ENCODE data around the gene CALML3. TPM values are rescaled to one million over a fixed set of nuclear protein-coding genes. Genes with fewer than 3 reads are reported as not detected.

CALML3 gene
- total and polyA plus RNA-seq, 2 of the 8 experiments (the other 6 are each of a cell fraction or from before 2014, with no cell fraction given): not detected

DNA sequence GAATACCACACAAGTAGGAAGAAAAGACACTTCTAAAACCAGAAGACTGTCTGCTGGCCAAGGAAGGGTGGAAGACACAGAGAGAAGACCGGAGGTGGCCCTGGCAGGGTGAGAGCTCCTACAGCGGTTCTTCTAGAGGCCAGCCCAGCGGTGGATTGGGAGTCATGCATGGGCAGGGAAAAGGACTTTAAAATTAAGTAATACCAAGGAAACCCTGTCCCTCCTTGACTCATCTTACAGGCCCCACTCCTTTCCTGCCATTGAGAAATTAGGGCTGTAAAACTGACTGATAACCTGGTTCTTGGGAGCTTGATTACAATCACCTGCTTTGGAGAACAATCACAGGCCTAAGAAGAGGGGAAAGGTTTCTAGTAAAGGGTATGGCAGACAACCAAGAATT, 16.1 kb downstream of the CALML3 start:
- no peak overlapping the region for H3K56ac ChIP-seq (replicated peaks; ENCODE audit: insufficient read length, low read depth, low read length)
- H4K8ac ChIP-seq (ENCODE audit: extremely low read depth, insufficient read depth, low read length): no peak overlapping the region
- H3K14ac ChIP-seq (ENCODE audit: insufficient read length): no peak overlapping the region
- H2BK20ac ChIP-seq (ENCODE audit: low read length): no peak overlapping the region
- no peak overlapping the region for H3K4ac ChIP-seq (replicated peaks; ENCODE audit: insufficient read length, low read depth, low read length)
- no peak for DNase-seq (ENCODE audit: low read depth in 1 of 2, low spot score in 2 of 2)
- no peak overlapping the region for H3K4me3 ChIP-seq (ENCODE audit: extremely low read depth in 1 of 4, insufficient read depth in 2 of 4, low read depth in 3 of 4, low read length in 4 of 4)
- H2BK120ac ChIP-seq (replicated peaks; ENCODE audit: low read depth, low read length): no peak overlapping the region
- H3K79me1 ChIP-seq (ENCODE audit: low read depth, low read length): no peaks in the 10 kb centered on the region
- peaks cover 5 to 12% of the 10 kb centered on the region in 2 experiments; a peak in 2 of 4 replicates for H3K9me3 ChIP-seq (ENCODE audit: insufficient read depth in 2 of 2, low read depth in 1 of 2, low read length in 1 of 2)
- H2AFZ ChIP-seq (ENCODE audit: low read length): no peak overlapping the region
- no peak overlapping the region for H4K5ac ChIP-seq (ENCODE audit: insufficient read length, low read depth, low read length)
- no peak overlapping the region for H2BK15ac ChIP-seq (ENCODE audit: low read length)
- ChIA-PET CTCF (ENCODE audit: partially characterized antibody) (interaction anchor here (0.6 kb wide), 1 partner anchor 98 kb away, joined by 3 read pairs; no protein-coding TSS in a partner anchor), POLR2A (ENCODE audit: partially characterized antibody) (no interaction called here)
- no peak overlapping the region for H3K9ac ChIP-seq (replicated peaks in 1 of 4; ENCODE audit: extremely low read depth in 1 of 4, low read depth in 3 of 4, low read length in 3 of 4)
- no peak overlapping the region for H3K27ac ChIP-seq (ENCODE audit: low read depth, low read length)
- WGBS, 2 experiments (ENCODE audit: extremely low coverage in 1 of 2, insufficient coverage in 1 of 2, insufficient read length in 1 of 2, insufficient replicate concordance in 2 of 2, low coverage in 1 of 2, low lambda C conversion rate in 2 of 2, missing lambda C conversion rate in 1 of 2): 100% methylated on average over 3 of the region's 3 CpGs; no CpG with 5 or more reads in 1 of the 2 experiments
- no peak overlapping the region for H4K91ac ChIP-seq (replicated peaks; ENCODE audit: insufficient read length, low read length)
- no peaks in the 10 kb centered on the region for H3K27me3 ChIP-seq (replicated peaks in 1 of 4; ENCODE audit: control insufficient read depth in 3 of 4, extremely low read depth in 1 of 4, insufficient read depth in 3 of 4, low read length in 3 of 4)
- no peaks in the 10 kb centered on the region for H4K20me1 ChIP-seq (replicated peaks in 1 of 2; ENCODE audit: control insufficient read depth in 1 of 2, insufficient read depth in 2 of 2, low read length in 2 of 2)
- no peaks in the 10 kb centered on the region for H3K36me3 ChIP-seq (ENCODE audit: control insufficient read depth in 2 of 4, insufficient read depth in 4 of 4, low read length in 3 of 4)
- H3K4me2 ChIP-seq (ENCODE audit: insufficient read depth in 1 of 2, low read depth in 2 of 2, low read length in 2 of 2): no peak overlapping the region
- H2BK5ac ChIP-seq (ENCODE audit: low read depth, low read length): no peak overlapping the region
- no peak overlapping the region for H2BK12ac ChIP-seq (ENCODE audit: low read depth, low read length)
- H2AK5ac ChIP-seq (ENCODE audit: low read depth, low read length): no peak overlapping the region
- no peaks in the 10 kb centered on the region for H3K79me2 ChIP-seq (ENCODE audit: control insufficient read depth in 1 of 2, insufficient read depth in 2 of 2, low read length in 2 of 2)
- H3K4me1 ChIP-seq (replicated peaks in 1 of 4; ENCODE audit: control insufficient read depth in 3 of 4, insufficient read depth in 4 of 4, low read length in 3 of 4): no peaks in the 10 kb centered on the region
- H3K23ac ChIP-seq (ENCODE audit: insufficient read length): no peak overlapping the region
- no peak for FAIRE-seq
- no peaks in the 10 kb centered on the region for H3K23me2 ChIP-seq (ENCODE audit: low read depth, low read length)
- H3K18ac ChIP-seq (ENCODE audit: extremely low read depth, low read length): no peak overlapping the region
- TF ChIP-seq SIX5 (IDR thresholded peaks at IDR 0.05; ENCODE audit: low read depth, low read length) (no peak), HDAC6 (IDR thresholded peaks at IDR 0.05; ENCODE audit: low read depth, low read length) (no peak), BACH1 (IDR thresholded peaks at IDR 0.05; ENCODE audit: low read length) (no peak), SUZ12 (IDR thresholded peaks at IDR 0.05; ENCODE audit: low read length) (no peak), SP4 (IDR thresholded peaks at IDR 0.05; ENCODE audit: low read length) (no peak), CHD2 (IDR thresholded peaks at IDR 0.05; ENCODE audit: low read length) (no peak), TEAD4 (IDR thresholded peaks at IDR 0.05; ENCODE audit: low read depth, low read length) (no peak), SIN3A (conservative IDR thresholded peaks at IDR 0.05 in 1 of 2, IDR thresholded peaks at IDR 0.05 in 1 of 2; ENCODE audit: low read depth in 1 of 2, low read length in 2 of 2) (no peak), SAP30 (IDR thresholded peaks at IDR 0.05; ENCODE audit: insufficient read depth, insufficient replicate concordance, low read length) (no peak), CHD1 (IDR thresholded peaks at IDR 0.05; ENCODE audit: low read depth, low read length) (no peak), RBBP5 (IDR thresholded peaks at IDR 0.05; ENCODE audit: borderline replicate concordance, low read depth, low read length) (no peak), CEBPB (IDR thresholded peaks at IDR 0.05; ENCODE audit: low read depth, low read length) (no peak)
- TF ChIP-seq, protein P1, sequence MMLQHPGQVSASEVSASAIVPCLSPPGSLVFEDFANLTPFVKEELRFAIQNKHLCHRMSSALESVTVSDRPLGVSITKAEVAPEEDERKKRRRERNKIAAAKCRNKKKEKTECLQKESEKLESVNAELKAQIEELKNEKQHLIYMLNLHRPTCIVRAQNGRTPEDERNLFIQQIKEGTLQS (IDR thresholded peaks at IDR 0.05; ENCODE audit: insufficient read depth, low read depth, low read length): no peak
- TF ChIP-seq, protein P2, sequence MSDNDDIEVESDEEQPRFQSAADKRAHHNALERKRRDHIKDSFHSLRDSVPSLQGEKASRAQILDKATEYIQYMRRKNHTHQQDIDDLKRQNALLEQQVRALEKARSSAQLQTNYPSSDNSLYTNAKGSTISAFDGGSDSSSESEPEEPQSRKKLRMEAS (IDR thresholded peaks at IDR 0.05): no peak

Measured in H1 (cell line).